CD1c-positive myeloid dendritic cell (primary cell): ENCODE results near the gene AUTS2.
"Not testable (repeated sequence)": the region's sequence is repeated elsewhere in the genome, so short reads cannot be mapped to it uniquely, and the experiment has no call there.

Source experiments
- DNase-seq: peaks from one replicate; pipeline ENCODE4 v3.0.0-alpha.2; 2016; ENCODE audit errors: extremely low spot score

The AUTS2 gene

GRCh38 chr7:70812511-70812910, 1214.2 kb downstream of the AUTS2 start:
- no peak for DNase-seq

GRCh38 chr7:70822490-70822889, 1224.2 kb downstream of the AUTS2 start:
- not testable (repeated sequence) for DNase-seq

GRCh38 chr7:70829221-70830059, 1231.2 kb downstream of the AUTS2 start:
- peak; percentile 45 for DNase-seq

- DNase-seq, result no peak
Observed at GRCh38 chr7:70830060-70830395, 1231.8 kb downstream of the AUTS2 start.

GRCh38 chr7:70830426-70830825, 1232.2 kb downstream of the AUTS2 start:
- DNase-seq, result no peak

DNA sequence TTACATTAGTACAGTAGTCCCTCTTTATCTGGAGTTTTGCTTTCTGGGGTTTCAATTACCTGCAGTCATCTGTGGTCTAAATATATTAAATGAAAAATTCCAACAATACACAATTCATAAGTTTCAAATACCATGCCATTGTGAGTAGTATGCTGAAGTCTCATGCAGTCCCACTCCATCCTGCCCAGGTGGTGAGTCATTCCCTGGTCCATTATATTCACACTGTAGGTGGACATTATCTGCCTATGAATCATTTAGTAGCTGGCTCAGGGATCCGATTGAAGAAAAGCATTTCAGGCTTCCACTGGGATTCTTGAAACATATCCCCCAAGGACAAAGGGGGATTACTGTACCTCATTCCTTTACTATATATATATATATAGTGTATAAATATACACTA, 1235.5 kb downstream of the AUTS2 start:
- no peak for DNase-seq

DNA sequence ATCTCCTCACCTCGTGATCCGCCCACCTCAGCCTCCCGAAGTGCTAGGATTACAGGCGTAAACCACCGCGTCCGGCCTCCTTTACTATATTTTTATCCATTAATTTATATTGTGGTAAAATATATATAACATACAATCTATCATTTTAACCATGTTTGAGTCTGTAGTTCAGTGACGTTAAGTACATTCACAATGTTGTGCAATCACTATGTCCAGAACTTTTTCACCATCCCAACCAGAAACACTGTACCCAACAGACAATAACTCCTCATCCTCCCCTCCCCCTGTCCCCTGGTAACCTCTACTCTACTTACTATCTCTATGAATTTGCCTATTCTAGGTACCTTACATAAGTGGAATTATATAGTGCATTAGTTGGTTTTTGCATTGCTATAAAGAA, 1236.1 kb downstream of the AUTS2 start:
- no peak for DNase-seq

DNA sequence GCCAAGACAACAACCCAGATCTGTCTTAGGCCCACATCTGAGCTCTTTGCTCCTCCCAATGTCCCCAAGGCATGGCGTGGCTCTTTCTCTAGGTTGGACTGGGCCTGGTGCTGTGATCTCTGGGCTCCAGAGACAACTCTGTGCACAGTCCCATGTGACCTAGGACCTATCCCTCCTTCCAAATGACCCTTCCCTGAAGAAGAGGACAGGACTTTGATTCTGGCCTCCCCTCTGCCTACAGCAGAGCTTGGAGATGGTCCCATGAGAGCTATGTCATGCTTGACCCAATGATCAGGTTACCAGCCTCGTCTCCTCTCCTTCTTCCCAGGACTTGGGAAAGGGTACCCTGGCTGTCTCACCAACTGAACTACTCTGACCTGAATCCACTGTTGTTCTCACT, 1237.4 kb downstream of the AUTS2 start:
- DNase-seq, result no peak

GRCh38 chr7:70836279-70836678, 1238.0 kb downstream of the AUTS2 start:
- DNase-seq, result no peak

DNA sequence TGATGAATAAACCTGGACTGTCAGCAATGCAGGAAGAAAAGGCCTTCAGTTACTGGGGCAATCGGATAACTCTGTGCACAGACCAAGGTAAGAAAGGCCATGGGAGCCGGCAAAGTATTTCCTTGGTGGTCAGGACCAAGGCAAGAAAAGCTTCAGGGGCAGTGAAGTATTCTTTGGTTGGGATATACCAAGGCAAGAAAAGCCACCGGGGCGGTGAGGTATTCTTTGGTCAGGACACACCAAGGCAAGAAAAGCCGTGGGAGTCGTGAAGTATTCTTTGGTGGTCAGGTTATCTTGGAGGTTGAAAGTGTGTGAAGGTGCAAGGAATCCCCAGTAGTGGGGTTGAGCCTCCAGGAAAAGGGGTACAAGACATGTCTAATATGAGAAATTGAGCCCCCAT, 1238.7 kb downstream of the AUTS2 start:
- DNase-seq, result no peak

DNA sequence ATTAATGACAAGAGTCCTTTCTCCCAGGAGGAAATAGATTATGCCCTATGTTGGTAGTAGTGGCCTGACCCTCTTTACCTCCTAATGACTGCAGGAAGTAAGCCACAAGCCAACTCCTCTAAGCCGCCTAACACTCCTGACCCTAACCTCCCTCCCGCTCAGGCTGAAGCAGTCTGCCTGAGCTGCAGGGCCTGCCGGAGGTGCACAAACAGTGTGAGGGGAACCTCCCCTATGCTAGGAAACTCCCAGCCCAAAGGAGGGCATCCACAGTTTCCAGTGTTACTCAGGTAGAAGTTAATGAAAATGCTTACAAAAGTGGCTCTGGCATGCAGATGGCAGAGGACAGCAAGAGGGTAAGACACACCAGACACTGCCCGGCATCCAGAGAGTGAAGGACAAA, 1239.3 kb downstream of the AUTS2 start:
- no peak for DNase-seq

GRCh38 chr7:70838292-70838907, 1240.1 kb downstream of the AUTS2 start:
- DNase-seq, result no peak
